Breast epithelium (tissue), 4 donors: ENCODE measurements around the gene PAQR4. TPM values are rescaled to one million over a fixed set of nuclear protein-coding genes. Genes with fewer than 3 reads are reported as not detected.

ENCODE experiments used
- DNase-seq, 2 donors: peaks; one replicate each; pipeline ENCODE4 v3.0.0-alpha.2; 2019; ENCODE audit warnings: low spot score in 2 of 2
- H3K27ac ChIP-seq, 2 donors: fragments of 200-600 bp; sonication (generic) in 1 of 2; one replicate each; pipeline ENCODE4 v1.5.1; 2016 to 2019; ENCODE audit warnings: mild to moderate bottlenecking in 1 of 2
- H3K27me3 ChIP-seq, 2 donors: fragments of 200-600 bp; sonication (generic) in 1 of 2; one replicate each; pipeline versions ENCODE4 v1.5.1 to v1.6.0; 2017 to 2019; ENCODE audit warnings: control low read depth in 1 of 2, mild to moderate bottlenecking in 1 of 2
- H3K36me3 ChIP-seq: fragments of 200-600 bp; one replicate; pipeline ENCODE4 v1.5.1; 2019
- H3K4me1 ChIP-seq, 2 donors: fragments of 200-600 bp; sonication (generic); one replicate each; pipeline ENCODE4 v1.5.1; 2016 to 2019; ENCODE audit warnings: control low read depth in 1 of 2
- H3K4me3 ChIP-seq, 3 donors: fragments of 200-600 bp; sonication (generic); 1 replicate in 2 of 3; 2 replicates in 1 of 3; pipeline ENCODE4 v1.5.1; 2016 to 2019; ENCODE audit warnings: mild to moderate bottlenecking in 3 of 3, moderate library complexity in 2 of 3
- H3K9me3 ChIP-seq, 2 donors: fragments of 200-600 bp; sonication (generic) in 1 of 2; one replicate each; pipeline ENCODE4 v1.5.1; 2016 to 2019; ENCODE audit warnings: control low read depth in 1 of 2
- CTCF ChIP-seq, 3 donors: fragments of 450-650 bp; IDR thresholded peaks; one replicate each; pipeline ENCODE4 v1.5.1; 2016 to 2017; ENCODE audit warnings: antibody characterized with exemption in 3 of 3, mild to moderate bottlenecking in 3 of 3, moderate library complexity in 3 of 3
- POLR2A ChIP-seq: fragments of 450-650 bp; IDR thresholded peaks from one replicate; pipeline ENCODE4 v1.6.1; 2016; ENCODE audit warnings: antibody characterized with exemption, mild to moderate bottlenecking, moderate library complexity
- POLR2AphosphoS5 ChIP-seq, 3 donors: sonication (generic); formaldehyde crosslinking; IDR thresholded peaks; one replicate each; pipeline ENCODE4 v1.6.1; 2017; ENCODE audit warnings: antibody characterized with exemption in 3 of 3
- intact Hi-C: fragments of 100-400 bp; cut with DNase I; formaldehyde crosslinking; loops from one replicate; pipeline ENCODE4 v1.15.1; 2023; ENCODE audit warnings: low total_unique reads
- total RNA-seq, 3 donors: library from RNA; depleted of rRNA; stranded (reverse); fragments of >200 nt; gene quantifications; one replicate each; pipeline ENCODE4 v1.1.0, GENCODE V29; 2016

The PAQR4 gene
- total RNA-seq, 3 donors from 2014 or later, result 2.0 to 4.0 (median 3.7) TPM

- H3K4me1 ChIP-seq, result peaks cover 14 to 22% of the 10 kb centered on the region in 2 donors
- intact Hi-C loops, result no loop called here
- H3K36me3 ChIP-seq, result no peaks in the 10 kb centered on the region
- no peak overlapping the region for H3K27ac ChIP-seq
- no peak for DNase-seq
- H3K9me3 ChIP-seq, result no peaks in the 10 kb centered on the region
- peak overlapping the region in 1 of 3 donors; percentile 65 for H3K4me3 ChIP-seq
- peaks cover 24 to 61% of the 10 kb centered on the region in 2 donors for H3K27me3 ChIP-seq
- no peak for TF ChIP-seq POLR2AphosphoS5 (IDR thresholded peaks at IDR 0.05)
- TF ChIP-seq POLR2A, result no peak
- TF ChIP-seq CTCF (IDR thresholded peaks at IDR 0.05), result no peak
Measured at GRCh38 chr16:2962334-2963073, 6.6 kb upstream of the PAQR4 start.

DNA sequence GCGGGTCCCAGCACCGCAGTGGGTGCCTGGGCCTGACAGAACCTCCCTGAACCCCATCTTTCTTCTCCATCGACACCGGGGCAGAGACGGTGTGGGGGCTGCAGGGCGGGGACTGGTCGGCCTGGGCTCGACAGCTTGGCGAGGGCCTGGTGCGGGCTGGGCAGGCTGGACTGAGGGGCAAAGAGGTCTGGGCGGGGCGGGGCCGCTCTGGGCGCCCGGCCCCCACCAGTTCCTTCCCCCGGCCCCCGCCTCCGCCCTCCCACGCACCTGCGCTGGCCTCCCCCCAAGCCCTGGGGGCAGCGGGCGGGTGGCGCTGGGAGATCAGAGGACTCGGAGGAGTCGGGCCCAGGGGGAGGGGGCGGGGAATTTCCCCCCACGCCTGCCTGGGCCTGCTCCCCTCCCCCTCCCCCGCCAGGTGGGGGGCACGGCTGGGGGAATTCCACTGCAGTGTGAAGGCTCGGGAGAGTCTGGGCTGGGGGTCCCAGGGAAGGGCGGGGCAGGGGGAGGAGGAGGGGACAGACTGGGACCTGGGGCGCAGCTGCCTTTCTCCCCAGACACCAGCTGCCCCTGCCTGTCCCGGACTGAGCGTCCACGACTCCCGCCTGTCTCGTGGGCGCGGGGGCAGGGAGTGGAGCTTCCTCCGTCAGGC is 6.0 kb upstream of the PAQR4 start:
- Histone ChIP-seq H3K36me3 (no peaks in the 10 kb centered on the region), H3K27ac (no peak overlapping the region), H3K27me3 (peaks cover 29 to 68% of the 10 kb centered on the region in 2 donors), H3K4me3 (peak overlapping the region in 2 of 3 donors; percentile 39 to 65), H3K9me3 (no peaks in the 10 kb centered on the region), H3K4me1 (peaks cover 14 to 22% of the 10 kb centered on the region in 2 donors)
- TF ChIP-seq CTCF (IDR thresholded peaks at IDR 0.05) (no peak), POLR2A (no peak), POLR2AphosphoS5 (IDR thresholded peaks at IDR 0.05) (no peak)
- intact Hi-C loops, result no loop called here
- DNase-seq, result no peak

GRCh38 chr16:2963723-2964474 is 5.2 kb upstream of the PAQR4 start, which contains the start of gene KREMEN2:
Gene KREMEN2, plus strand, starts transcription at chr16:2964275. Its CDS starts 246 bp downstream, at chr16:2964521.
- H3K4me3 ChIP-seq, result peak within 1 kb of the TSS in 2 of 3 donors; percentile 39 to 65
- H3K36me3 ChIP-seq, result no peaks in the 10 kb centered on the region
- DNase-seq, result no peak
- peaks cover 14 to 22% of the 10 kb centered on the region in 2 donors for H3K4me1 ChIP-seq
- no peak for TF ChIP-seq POLR2AphosphoS5 (IDR thresholded peaks at IDR 0.05)
- no peak for TF ChIP-seq CTCF (IDR thresholded peaks at IDR 0.05)
- TF ChIP-seq POLR2A, result no peak
- no peaks in the 10 kb centered on the region for H3K9me3 ChIP-seq
- H3K27ac ChIP-seq, result no peak within 1 kb of the TSS
- H3K27me3 ChIP-seq, result peaks cover 29 to 68% of the 10 kb centered on the region in 2 donors
- intact Hi-C loops, result no loop called here

GRCh38 chr16:2964475-2965336 is 4.4 kb upstream of the PAQR4 start:
- intact Hi-C loops, result no loop called here
- TF ChIP-seq POLR2A (no peak), CTCF (IDR thresholded peaks at IDR 0.05) (no peak), POLR2AphosphoS5 (IDR thresholded peaks at IDR 0.05) (no peak)
- H3K36me3 ChIP-seq, result no peaks in the 10 kb centered on the region
- H3K27ac ChIP-seq, result no peak overlapping the region
- H3K4me1 ChIP-seq, result peaks cover 14 to 22% of the 10 kb centered on the region in 2 donors
- peaks cover 29 to 64% of the 10 kb centered on the region in 2 donors for H3K27me3 ChIP-seq
- peak overlapping the region in 2 of 3 donors; percentile 39 to 65 for H3K4me3 ChIP-seq
- no peak for DNase-seq
- H3K9me3 ChIP-seq, result no peaks in the 10 kb centered on the region
